HG03575 (cell line): ENCODE data around the gene NCOA1.
"Not testable (repeated sequence)": the region's sequence is repeated elsewhere in the genome, so short reads cannot be mapped to it uniquely, and the experiment has no call there.

Experiments
- ATAC-seq: cut with Tn5 transposase; IDR thresholded peaks from one replicate; pipeline ENCODE4 v1.9.1; 2021; ENCODE audit not compliant: unreplicated experiment, insufficient number of reproducible peaks, low FRiP score; ENCODE audit errors: extremely low read depth

NCOA1 gene

GRCh38 chr2:24787532-24787931, 296.5 kb downstream of the NCOA1 start:
- ATAC-seq: no peak

DNA sequence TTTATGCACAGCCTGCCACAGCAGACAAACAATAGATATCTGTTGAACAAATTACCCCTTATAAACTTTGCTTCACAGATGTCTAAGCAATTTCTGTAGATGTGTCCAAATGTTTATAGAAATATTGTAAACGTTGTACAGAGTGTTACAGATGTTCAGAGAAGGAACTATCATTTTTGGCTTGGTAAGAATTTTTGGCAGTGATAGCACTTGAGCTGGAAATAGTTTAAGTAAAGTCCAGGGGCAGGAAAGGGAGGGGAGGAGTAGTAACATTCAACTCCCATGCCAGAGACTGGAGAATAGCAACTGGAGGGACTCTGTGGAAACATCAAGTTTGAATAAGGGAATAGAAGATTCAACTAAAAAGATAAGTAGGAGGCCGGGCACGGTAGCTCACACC, 297.8 kb downstream of the NCOA1 start:
- no peak for ATAC-seq

DNA sequence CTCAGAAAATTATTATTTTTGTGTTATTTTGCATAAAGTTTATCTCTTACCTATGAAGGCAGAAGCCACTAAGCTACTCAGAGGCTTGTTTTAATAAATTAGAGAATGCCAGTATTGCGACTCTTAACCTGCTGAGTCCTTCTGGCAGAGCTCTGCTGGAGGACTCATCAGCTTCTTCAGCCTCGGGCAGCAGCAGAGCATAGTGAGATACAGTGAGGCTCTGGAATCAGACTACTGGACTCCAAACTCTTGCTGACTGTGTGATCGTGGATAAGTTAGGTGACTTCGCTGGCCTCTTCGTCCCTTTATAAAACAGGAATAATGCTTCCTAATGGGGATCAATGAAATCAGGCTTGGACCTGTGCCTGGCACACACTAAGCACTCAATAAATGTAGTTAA, 300.4 kb downstream of the NCOA1 start:
- ATAC-seq: no peak

DNA sequence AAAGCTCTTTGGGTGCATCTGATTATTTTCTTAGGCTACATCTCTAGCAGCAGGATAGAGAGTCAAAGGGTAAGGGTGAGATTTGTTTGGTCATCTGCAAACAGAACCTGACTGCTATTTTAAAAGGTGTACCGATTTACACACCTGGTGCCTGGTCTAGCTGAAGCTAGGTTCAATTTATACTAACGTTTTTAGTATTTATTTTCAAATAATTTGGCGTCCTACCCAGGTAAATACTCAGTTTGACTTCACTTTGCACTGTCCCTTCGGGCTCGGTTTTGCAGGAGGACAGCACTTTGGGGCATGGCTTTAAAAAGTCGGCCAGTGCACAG, 301.5 kb downstream of the NCOA1 start:
- no peak for ATAC-seq

DNA sequence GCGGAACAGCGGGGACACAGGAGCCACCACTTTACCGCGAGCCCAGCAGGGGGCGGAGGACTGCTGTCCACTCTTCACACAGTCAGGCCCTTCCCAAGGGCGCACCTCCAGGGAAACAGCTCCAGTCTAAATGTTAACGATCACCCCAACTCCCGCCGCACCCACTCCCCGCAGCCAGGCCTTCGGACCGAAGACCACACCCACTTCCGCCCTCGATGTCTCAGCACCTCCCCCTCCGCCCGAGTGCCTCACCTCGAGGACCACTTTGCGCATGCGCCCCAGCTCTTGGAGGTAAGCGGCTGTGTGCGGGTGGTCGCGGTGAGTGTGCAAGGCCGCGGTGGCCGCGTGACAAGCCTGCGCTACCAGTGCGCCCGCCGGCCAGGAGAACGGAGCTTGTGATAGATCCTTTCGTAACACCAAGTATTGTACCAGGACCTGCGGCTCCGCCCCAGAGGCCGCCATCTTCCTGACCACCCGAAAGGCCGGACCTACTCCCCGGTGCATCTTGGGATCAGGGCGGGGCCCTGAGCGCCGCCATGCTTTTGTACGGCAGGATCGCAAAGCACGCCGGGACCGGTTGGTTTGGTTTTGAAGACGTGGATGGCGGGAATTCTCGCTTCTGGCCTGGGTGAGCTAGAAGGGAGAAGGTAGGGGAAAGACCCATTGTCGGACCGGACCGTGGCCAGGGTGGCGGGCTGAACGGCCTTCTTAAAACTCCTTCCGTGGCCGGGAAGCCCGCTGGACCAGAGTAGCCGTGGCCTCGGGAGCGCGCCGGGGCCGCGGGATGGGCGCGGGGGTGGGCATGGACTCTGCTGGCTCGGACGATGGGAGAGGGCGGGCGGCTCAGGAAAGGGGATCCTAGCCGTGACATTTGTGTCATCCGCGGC, 302.1 kb downstream of the NCOA1 start, which contains the start of the genes CENPO and PTRHD1:
CENPO (plus strand) TSS at position 552 of the 887 bp plus-strand sequence. CDS start 495 bp downstream, outside the sequence.
PTRHD1 (minus strand) TSS at position 518 of the 887 bp plus-strand sequence; CDS start at position 504, 14 bp downstream.
- ATAC-seq: peak; percentile 65

GRCh38 chr2:24793761-24794435, 302.8 kb downstream of the NCOA1 start:
- ATAC-seq: no peak

DNA sequence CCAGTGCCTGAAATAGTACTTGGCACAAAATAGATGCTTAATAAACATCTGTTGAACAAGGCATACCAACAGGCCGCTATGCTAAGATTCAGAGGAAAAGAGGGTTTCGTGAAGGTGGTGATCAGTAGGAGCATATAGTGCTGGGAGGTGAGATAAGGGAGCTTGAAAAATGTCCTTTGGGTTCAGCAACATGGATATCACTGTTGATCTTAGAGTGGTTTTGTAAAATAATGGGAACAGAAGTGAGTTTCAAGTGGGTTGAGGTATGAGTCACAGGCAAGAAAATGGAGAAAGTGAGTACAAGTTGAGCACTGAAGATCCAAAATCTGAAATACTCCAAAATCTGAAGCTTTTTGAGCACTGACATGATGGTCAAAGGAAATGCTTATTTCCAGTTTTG, 306.6 kb downstream of the NCOA1 start:
- ATAC-seq: no peak

DNA sequence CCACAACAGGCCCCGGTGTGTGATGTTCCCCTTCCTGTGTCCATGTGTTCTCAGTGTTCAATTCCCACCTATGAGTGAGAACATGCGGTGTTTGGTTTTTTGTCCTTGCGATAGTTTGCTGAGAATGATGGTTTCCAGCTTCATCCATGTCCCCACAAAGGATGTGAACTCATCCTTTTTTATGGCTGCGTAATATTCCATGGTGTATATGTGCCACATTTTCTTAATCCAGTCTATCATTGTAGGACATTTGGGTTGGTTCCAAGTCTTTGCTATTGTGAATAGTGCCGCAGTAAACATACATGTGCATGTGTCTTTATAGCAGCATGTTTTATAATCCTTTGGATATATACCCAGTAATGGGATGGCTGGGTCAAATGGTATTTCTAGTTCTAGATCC, 309.4 kb downstream of the NCOA1 start:
- not testable (repeated sequence) for ATAC-seq

- not testable (repeated sequence) for ATAC-seq
Observed at GRCh38 chr2:24805811-24806660, 315.0 kb downstream of the NCOA1 start.

DNA sequence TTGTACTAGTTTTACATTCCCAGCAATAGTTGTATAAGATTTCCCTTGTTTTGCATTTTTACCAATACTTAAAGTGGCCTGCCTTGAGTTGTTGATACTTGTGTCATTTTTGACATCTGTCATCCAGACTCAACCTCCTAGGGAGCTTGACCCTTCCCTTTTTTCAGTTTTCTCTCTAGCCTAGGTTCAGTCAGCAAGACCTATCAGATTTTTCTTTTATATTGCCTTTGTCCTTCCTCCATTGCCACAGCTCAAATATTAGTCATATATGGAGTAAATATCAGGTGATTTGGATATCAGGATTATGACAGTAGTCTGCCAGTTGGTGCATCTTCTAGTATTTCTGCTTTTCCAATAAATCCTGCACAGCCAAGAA, 315.6 kb downstream of the NCOA1 start:
- ATAC-seq: no peak

- ATAC-seq: no peak
Observed at GRCh38 chr2:24809316-24810007, 318.4 kb downstream of the NCOA1 start.

DNA sequence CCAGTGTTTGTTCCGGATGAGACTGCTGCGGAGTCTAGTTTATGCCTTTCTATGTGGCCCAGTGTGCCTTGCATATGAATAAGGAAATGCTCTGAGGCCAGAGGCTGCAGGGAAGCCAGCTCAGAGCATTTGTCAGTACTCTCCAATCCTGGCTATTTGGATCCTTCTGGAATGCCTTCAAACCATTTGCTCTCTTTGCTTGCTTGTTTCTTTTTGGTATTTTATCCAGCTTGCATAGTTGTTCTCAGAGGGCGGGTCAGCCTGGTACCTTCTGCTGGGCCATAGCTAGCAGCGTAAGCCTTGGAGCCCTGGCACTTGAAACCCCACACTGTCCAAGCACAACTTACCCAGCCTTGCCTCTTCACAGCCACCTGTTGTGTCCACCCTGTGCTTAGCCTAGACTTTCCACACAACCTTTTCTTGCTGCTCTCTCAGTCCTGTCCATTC, 322.7 kb downstream of the NCOA1 start:
- no peak for ATAC-seq

DNA sequence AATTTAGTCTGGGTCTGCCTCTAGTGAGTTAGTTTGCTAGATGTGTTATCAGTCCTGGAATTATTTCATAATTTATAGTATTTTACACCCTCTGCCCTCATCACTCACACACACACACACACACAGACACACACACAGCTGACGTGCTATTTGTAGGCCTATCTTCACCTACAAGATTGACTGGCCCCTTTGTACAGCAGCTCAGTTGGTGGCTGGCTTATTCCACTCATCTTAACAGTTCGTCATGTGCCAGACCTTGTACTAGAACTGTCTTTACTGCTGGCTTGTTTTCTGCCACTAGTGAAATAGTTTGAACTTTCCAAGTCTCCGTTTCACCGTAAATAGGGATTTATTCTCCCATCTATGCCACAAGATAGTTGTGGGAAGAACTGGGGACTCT, 323.5 kb downstream of the NCOA1 start:
- ATAC-seq: no peak

GRCh38 chr2:24815171-24815570, 324.1 kb downstream of the NCOA1 start:
- ATAC-seq: no peak

DNA sequence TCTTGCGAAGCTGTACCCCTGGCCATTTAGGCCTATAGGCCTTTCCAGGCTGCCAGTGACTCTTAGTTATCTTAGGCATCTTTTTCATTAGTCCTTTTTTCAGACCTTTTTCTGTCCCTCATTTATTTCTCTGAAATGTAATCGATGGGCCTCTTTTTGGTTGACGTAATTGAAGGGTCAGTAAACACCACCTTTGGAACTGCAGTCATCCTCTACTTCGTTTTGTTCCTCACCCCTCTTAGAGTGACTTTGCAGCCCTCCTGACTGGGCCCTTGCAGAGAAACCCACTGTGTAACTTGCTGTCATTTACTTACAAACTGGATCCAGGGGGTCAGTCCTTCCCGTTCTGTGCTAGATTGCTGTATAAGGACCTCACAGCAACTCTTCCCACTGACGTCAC, 325.4 kb downstream of the NCOA1 start:
- no peak for ATAC-seq

GRCh38 chr2:24816884-24817283, 325.8 kb downstream of the NCOA1 start:
- ATAC-seq: no peak

- no peak for ATAC-seq
Observed at GRCh38 chr2:24818721-24819167, 327.7 kb downstream of the NCOA1 start.

- ATAC-seq: no peak
Observed at GRCh38 chr2:24819442-24820174, 328.6 kb downstream of the NCOA1 start.
